NCI-H446 (cell line): Measurements from ENCODE around the gene HOXA13.

Experiments
- DNase-seq, 2 experiments: peaks; one replicate each; lab custom pipeline; 2025; lab: John Stamatoyannopoulos, UW

Gene HOXA13

GRCh38 chr7:27148031-27148755, 51.7 kb downstream of the HOXA13 start:
- DNase-seq, result no peak

GRCh38 chr7:27147199-27148030, 52.5 kb downstream of the HOXA13 start, which contains the start of gene HOXA6:
HOXA6 (minus strand) TSS chr7:27147774; CDS start chr7:27147749, 25 bp downstream.
- no peak for DNase-seq

- no peak for DNase-seq
Measured at GRCh38 chr7:27146491-27147198, 53.2 kb downstream of the HOXA13 start.

GRCh38 chr7:27145914-27146412, 53.9 kb downstream of the HOXA13 start:
- DNase-seq, result no peak

GRCh38 chr7:27145165-27145913, 54.6 kb downstream of the HOXA13 start:
- no peak for DNase-seq

- no peak for DNase-seq
Measured at GRCh38 chr7:27144781-27145164, 55.1 kb downstream of the HOXA13 start.
